IMR-90 (cell line): ENCODE data around the gene CYP11A1. TPM values are rescaled to one million over a fixed set of nuclear protein-coding genes. Genes with fewer than 3 reads are reported as not detected.

Source experiments
- ATAC-seq: fragments of 200-7000 bp; cut with Tn5 transposase; 2 replicates; pipeline ENCODE4 v1.9.1; 2020; ENCODE audit warnings: low read depth, mild to moderate bottlenecking, moderate library complexity
- BruUV-seq: library from RNA; stranded (reverse); fragments of 400-500 nt; replicated peaks from 2 replicates; lab custom pipeline; 2021; lab: Mats Ljungman, UMichigan
- CTCF ChIA-PET: fragments of 300-600 bp; formaldehyde crosslinking; extraction: SDS; loops from one replicate; lab custom pipeline; 2021; ENCODE audit warnings: antibody characterized with exemption; lab: Yijun Ruan, JAX
- POLR2A ChIA-PET: fragments of 300-600 bp; sonication (Branson Sonifier 250); formaldehyde crosslinking; loops from one replicate; lab custom pipeline; 2022; ENCODE audit warnings: antibody characterized with exemption; ENCODE audit not compliant: unreplicated experiment; lab: Charles Lee
- DNase-seq: peaks from one replicate; pipeline ENCODE4 v3.0.0; 2013
- H2AFZ ChIP-seq: replicated peaks from 2 replicates; pipeline ENCODE3; 2013; ENCODE audit warnings: low read length, mild to moderate bottlenecking; ENCODE audit not compliant: poor library complexity
- H2AK5ac ChIP-seq: 2 replicates; pipeline ENCODE4 v1.6.1; 2013; ENCODE audit warnings: low read depth, low read length, inconsistent platforms
- H2AK9ac ChIP-seq: replicated peaks from 2 replicates; pipeline ENCODE3; 2013; ENCODE audit warnings: mild to moderate bottlenecking, low read depth, low read length, moderate library complexity; ENCODE audit not compliant: poor library complexity
- H2BK120ac ChIP-seq: 2 replicates; pipeline ENCODE4 v1.6.1; 2013; ENCODE audit warnings: low read depth, low read length, inconsistent platforms
- H2BK15ac ChIP-seq: 3 replicates; pipeline ENCODE4 v1.6.1; 2013; ENCODE audit warnings: low read depth, low read length, inconsistent platforms
- H2BK20ac ChIP-seq: 2 replicates; pipeline ENCODE4 v1.6.1; 2013; ENCODE audit warnings: low read depth, mild to moderate bottlenecking, inconsistent platforms, low read length, moderate library complexity
- H2BK5ac ChIP-seq: 2 replicates; pipeline ENCODE4 v1.6.1; 2013; ENCODE audit warnings: mild to moderate bottlenecking, low read depth, low read length, inconsistent platforms; ENCODE audit not compliant: poor library complexity, severe bottlenecking
- H3K14ac ChIP-seq: replicated peaks from 2 replicates; pipeline ENCODE4 v1.6.1; 2013; ENCODE audit warnings: low read depth, low read length, inconsistent platforms
- H3K18ac ChIP-seq: 2 replicates; pipeline ENCODE4 v1.6.1; 2013; ENCODE audit warnings: low read depth, low read length, control low read depth
- H3K23ac ChIP-seq: 2 replicates; pipeline ENCODE4 v1.6.1; 2013; ENCODE audit warnings: low read depth, low read length, inconsistent platforms
- H3K27ac ChIP-seq: 2 replicates; pipeline ENCODE4 v1.5.1; 2013; ENCODE audit warnings: mild to moderate bottlenecking, control low read depth, low read length; ENCODE audit not compliant: insufficient read depth
- H3K27me3 ChIP-seq: 2 replicates; pipeline ENCODE4 v1.6.1; 2013; ENCODE audit warnings: low read length; ENCODE audit not compliant: control insufficient read depth, insufficient read depth
- H3K36me3 ChIP-seq: 2 replicates; pipeline ENCODE4 v1.6.1; 2013; ENCODE audit warnings: low read length, mixed read lengths; ENCODE audit not compliant: control insufficient read depth, insufficient read depth
- H3K4ac ChIP-seq: 2 replicates; pipeline ENCODE4 v1.6.1; 2013; ENCODE audit warnings: low read depth, low read length, inconsistent platforms
- H3K4me1 ChIP-seq: 2 replicates; pipeline ENCODE4 v1.6.1; 2013; ENCODE audit warnings: low read length, mixed read lengths; ENCODE audit not compliant: control insufficient read depth, insufficient read depth
- H3K4me2 ChIP-seq: 2 replicates; pipeline ENCODE4 v1.6.1; 2013; ENCODE audit warnings: low read depth, mild to moderate bottlenecking, control low read depth, low read length, moderate library complexity
- H3K4me3 ChIP-seq: 2 replicates; pipeline ENCODE4 v1.5.1; 2013; ENCODE audit warnings: low read depth, mild to moderate bottlenecking, control low read depth, low read length, moderate library complexity; ENCODE audit not compliant: insufficient read depth
- H3K56ac ChIP-seq: 2 replicates; pipeline ENCODE4 v1.6.1; 2013; ENCODE audit warnings: low read length, inconsistent platforms; ENCODE audit not compliant: insufficient read depth; ENCODE audit errors: extremely low read depth
- H3K79me1 ChIP-seq, 2 experiments: 2 replicates each; pipeline ENCODE4 v1.6.1; 2013; ENCODE audit warnings: low read length in 2 of 2, inconsistent platforms in 1 of 2, low read depth in 1 of 2
- H3K9ac ChIP-seq: 2 replicates; pipeline ENCODE4 v1.6.1; 2013; ENCODE audit warnings: low read depth, low read length, control low read depth
- H3K9me1 ChIP-seq: 2 replicates; pipeline ENCODE4 v1.6.1; 2013; ENCODE audit warnings: low read length, inconsistent platforms; ENCODE audit not compliant: insufficient read depth
- H3K9me3 ChIP-seq: 2 replicates; pipeline ENCODE4 v1.6.1; 2013; ENCODE audit warnings: low read length; ENCODE audit not compliant: control insufficient read depth, insufficient read depth
- H4K20me1 ChIP-seq: 2 replicates; pipeline ENCODE4 v1.6.1; 2013; ENCODE audit warnings: low read length, inconsistent platforms; ENCODE audit not compliant: insufficient read depth
- H4K5ac ChIP-seq: 2 replicates; pipeline ENCODE4 v1.6.1; 2013; ENCODE audit warnings: mild to moderate bottlenecking, low read depth, low read length, control low read depth
- H4K8ac ChIP-seq, 2 experiments: 2 replicates each; pipeline ENCODE4 v1.6.1; 2013; ENCODE audit warnings: low read depth in 2 of 2, low read length in 2 of 2, control low read depth in 1 of 2, inconsistent platforms in 1 of 2
- H4K91ac ChIP-seq: 2 replicates; pipeline ENCODE4 v1.6.1; 2013; ENCODE audit warnings: low read depth, low read length, inconsistent platforms; ENCODE audit not compliant: insufficient read depth
- BHLHE40 ChIP-seq: fragments of 150-350 bp; IDR thresholded peaks from 2 replicates; pipeline ENCODE4 v1.6.1; 2016; ENCODE audit warnings: mild to moderate bottlenecking, low read depth, low read length
- CEBPB ChIP-seq: IDR thresholded peaks from 2 replicates; pipeline ENCODE4 v1.6.1; 2012; ENCODE audit warnings: low read depth, low read length, improper control_type of control experiment
- CHD1 ChIP-seq: IDR thresholded peaks from 2 replicates; pipeline ENCODE4 v1.6.1; 2012; ENCODE audit warnings: low read depth, low read length, improper control_type of control experiment
- FOS ChIP-seq: fragments of 150-350 bp; IDR thresholded peaks from 2 replicates; pipeline ENCODE4 v1.6.1; 2016; ENCODE audit warnings: low read depth, low read length
- MAFK ChIP-seq: IDR thresholded peaks from 2 replicates; pipeline ENCODE4 v1.6.1; 2012; ENCODE audit warnings: low read depth, low read length, improper control_type of control experiment
- MAZ ChIP-seq: IDR thresholded peaks from 2 replicates; pipeline ENCODE4 v1.6.1; 2012; ENCODE audit warnings: low read depth, mild to moderate bottlenecking, low read length, improper control_type of control experiment, moderate library complexity, borderline replicate concordance
- MXI1 ChIP-seq: IDR thresholded peaks from 2 replicates; pipeline ENCODE4 v1.6.1; 2012; ENCODE audit warnings: low read depth, mild to moderate bottlenecking, low read length, moderate library complexity, borderline replicate concordance
- POLR2A ChIP-seq: IDR thresholded peaks from 2 replicates; pipeline ENCODE4 v1.6.1; 2012; ENCODE audit warnings: mild to moderate bottlenecking, low read depth, low read length
- RAD21 ChIP-seq: IDR thresholded peaks from 2 replicates; pipeline ENCODE4 v1.6.1; 2012; ENCODE audit warnings: low read length, improper control_type of control experiment
- RCOR1 ChIP-seq: IDR thresholded peaks from 2 replicates; pipeline ENCODE4 v1.6.1; 2012; ENCODE audit warnings: mild to moderate bottlenecking, low read length, improper control_type of control experiment; ENCODE audit not compliant: insufficient replicate concordance
- RFX5 ChIP-seq: IDR thresholded peaks from 2 replicates; pipeline ENCODE4 v1.8.0; 2012; ENCODE audit warnings: low read depth, mild to moderate bottlenecking, low read length, moderate library complexity
- SMC3 ChIP-seq: fragments of 150-350 bp; IDR thresholded peaks from 2 replicates; pipeline ENCODE4 v1.6.1; 2016; ENCODE audit warnings: low read depth, mild to moderate bottlenecking, antibody characterized with exemption, low read length, moderate library complexity
- WGBS, 2 experiments: methylation state at CpG; one replicate each; pipeline versions ENCODE4 v1.1.5 to v1.1.7; 2013; ENCODE audit warnings: missing lambda C conversion rate in 2 of 2; ENCODE audit not compliant: insufficient read length in 1 of 2; ENCODE audit errors: extremely low coverage in 2 of 2; 5-methylcytosine and 5-hydroxymethylcytosine counted together
- dilution Hi-C: fragments of 300-500 bp; cut with HindIII; formaldehyde crosslinking; loops from one replicate; pipeline ENCODE4 v1.14.3; 2018; ENCODE audit warnings: low sequenced_read_pairs; ENCODE audit not compliant: unreplicated experiment
- in situ Hi-C: fragments of 300-500 bp; cut with MboI; formaldehyde crosslinking; loops from 3 replicates; pipeline ENCODE4 v1.14.3; 2019; ENCODE audit warnings: low sequenced_read_pairs, inconsistent platforms, mixed read lengths
- intact Hi-C: fragments of 100-400 bp; cut with micrococcal nuclease; formaldehyde crosslinking; loops from 2 replicates; pipeline ENCODE4 v1.10.0; 2022
- polyA plus RNA-seq, 3 experiments: library from polyadenylated mRNA; depleted of rRNA; stranded (reverse); fragments of >200 nt; gene quantifications; 2 replicates each; pipeline ENCODE4 v1.2.3, GENCODE V29; 2012; ENCODE audit warnings: low replicate concordance in 1 of 3
- total RNA-seq: library from RNA; depleted of rRNA; stranded (reverse); fragments of >200 nt; gene quantifications from 2 replicates; pipeline ENCODE4 v1.2.3, GENCODE V29; 2012
- TF ChIP-seq, protein P1 (sequence below): fragments of 150-350 bp; IDR thresholded peaks from 2 replicates; pipeline ENCODE4 v1.6.1; 2017; ENCODE audit warnings: mild to moderate bottlenecking, antibody characterized with exemption, low read length, low read depth
- TF ChIP-seq, protein P2 (sequence below): fragments of 150-350 bp; IDR thresholded peaks from 2 replicates; pipeline ENCODE4 v1.6.1; 2016; ENCODE audit warnings: low read depth, mild to moderate bottlenecking, low read length, moderate library complexity, borderline replicate concordance

The CYP11A1 gene
- total and polyA plus RNA-seq, 2 of the 4 experiments (the other 2 are of a cell fraction): 0.18 to 0.50 TPM

DNA sequence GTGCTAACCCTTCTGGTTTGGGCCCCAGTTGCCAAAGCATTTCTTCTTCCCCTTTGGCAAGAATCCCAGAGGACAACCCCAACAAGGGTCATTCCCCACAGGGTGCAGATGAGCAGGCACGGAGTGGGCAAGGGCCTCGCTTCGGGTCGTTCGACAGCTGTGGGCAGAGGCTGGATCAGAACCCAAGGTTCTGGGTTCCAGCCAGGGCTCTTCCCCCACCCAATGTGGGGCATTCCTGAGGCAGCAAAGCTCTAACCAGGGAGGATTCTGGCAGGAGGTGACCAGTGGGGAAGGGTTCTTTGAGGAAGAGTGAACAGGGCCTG, 48.3 kb downstream of the CYP11A1 start:
- H4K8ac ChIP-seq: no peak overlapping the region
- H2BK15ac ChIP-seq: no peak overlapping the region; the same call in 1 of the 3 replicates
- no peak for DNase-seq
- no peak overlapping the region for H3K9ac ChIP-seq
- peaks cover under 1% of the 10 kb centered on the region for H3K27me3 ChIP-seq
- no peak overlapping the region for H3K56ac ChIP-seq
- TF ChIP-seq MAZ (no peak), RFX5 (no peak), MXI1 (no peak), CHD1 (no peak), POLR2A (no peak), RAD21 (no peak), MAFK (no peak), BHLHE40 (no peak), RCOR1 (no peak), SMC3 (no peak), CEBPB (no peak), FOS (no peak)
- TF ChIP-seq, protein P1, sequence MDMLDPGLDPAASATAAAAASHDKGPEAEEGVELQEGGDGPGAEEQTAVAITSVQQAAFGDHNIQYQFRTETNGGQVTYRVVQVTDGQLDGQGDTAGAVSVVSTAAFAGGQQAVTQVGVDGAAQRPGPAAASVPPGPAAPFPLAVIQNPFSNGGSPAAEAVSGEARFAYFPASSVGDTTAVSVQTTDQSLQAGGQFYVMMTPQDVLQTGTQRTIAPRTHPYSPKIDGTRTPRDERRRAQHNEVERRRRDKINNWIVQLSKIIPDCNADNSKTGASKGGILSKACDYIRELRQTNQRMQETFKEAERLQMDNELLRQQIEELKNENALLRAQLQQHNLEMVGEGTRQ: no peak
- TF ChIP-seq, protein P2, sequence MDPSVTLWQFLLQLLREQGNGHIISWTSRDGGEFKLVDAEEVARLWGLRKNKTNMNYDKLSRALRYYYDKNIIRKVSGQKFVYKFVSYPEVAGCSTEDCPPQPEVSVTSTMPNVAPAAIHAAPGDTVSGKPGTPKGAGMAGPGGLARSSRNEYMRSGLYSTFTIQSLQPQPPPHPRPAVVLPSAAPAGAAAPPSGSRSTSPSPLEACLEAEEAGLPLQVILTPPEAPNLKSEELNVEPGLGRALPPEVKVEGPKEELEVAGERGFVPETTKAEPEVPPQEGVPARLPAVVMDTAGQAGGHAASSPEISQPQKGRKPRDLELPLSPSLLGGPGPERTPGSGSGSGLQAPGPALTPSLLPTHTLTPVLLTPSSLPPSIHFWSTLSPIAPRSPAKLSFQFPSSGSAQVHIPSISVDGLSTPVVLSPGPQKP: no peak
- no peak overlapping the region for H2BK5ac ChIP-seq
- H2AK5ac ChIP-seq: peak overlapping the region; percentile 24
- ChIA-PET POLR2A (no interaction called here), CTCF (interaction anchor here (0.6 to 2.1 kb wide), 2 partner anchors 11 to 270 kb away, joined by 5 to 7 read pairs; no protein-coding TSS in a partner anchor)
- no peaks in the 10 kb centered on the region for H3K9me3 ChIP-seq
- no peak overlapping the region for H4K5ac ChIP-seq
- no peaks in the 10 kb centered on the region for H3K79me1 ChIP-seq
- H4K91ac ChIP-seq: no peak overlapping the region
- in situ Hi-C loops: loop anchor here (5.0 kb wide), 1 partner anchor 342 kb away; no protein-coding TSS in a partner anchor
- dilution Hi-C loops: no loop called here
- BruUV-seq: no TSS peak
- no peak overlapping the region for H3K4me2 ChIP-seq
- H3K4me1 ChIP-seq: peaks cover 15% of the 10 kb centered on the region; the same call in 1 of the 2 replicates
- no peak overlapping the region for H3K14ac ChIP-seq
- H3K18ac ChIP-seq: no peak overlapping the region
- no peaks in the 10 kb centered on the region; the same call in 1 of the 2 replicates for H3K9me1 ChIP-seq
- no peaks in the 10 kb centered on the region for H4K20me1 ChIP-seq
- H2BK120ac ChIP-seq: peak overlapping the region; percentile 27; the same call in 1 of the 2 replicates
- ATAC-seq: no peak
- no peak overlapping the region for H3K27ac ChIP-seq
- peak overlapping the region; percentile 18; the same call in 1 of the 2 replicates for H2BK20ac ChIP-seq
- peak overlapping the region; percentile 72 for H2AFZ ChIP-seq
- H2AK9ac ChIP-seq: peak overlapping the region; percentile 17
- no peaks in the 10 kb centered on the region for H3K36me3 ChIP-seq
- H3K23ac ChIP-seq: no peak overlapping the region
- no CpG with 5 or more reads among the region's 5 CpGs for WGBS, 2 experiments
- no peak overlapping the region for H3K4me3 ChIP-seq
- H3K4ac ChIP-seq: no peak overlapping the region; the same call in 1 of the 2 replicates
- intact Hi-C loops: no loop called here
